Measurements from ENCODE around the gene RABEP2. TPM values are rescaled to one million over a fixed set of nuclear protein-coding genes. Genes with fewer than 3 reads are reported as not detected.

RABEP2 gene
- total RNA-seq, 2 experiments from 2014 or later = 11.6 to 14.0 TPM

- Mint-ChIP-seq H3K4me1 (ENCODE audit: low read depth) (no peaks in the 10 kb centered on the region), H3K27me3 (ENCODE audit: low read depth) (no peaks in the 10 kb centered on the region), H3K36me3 (ENCODE audit: low read depth) (peaks cover 12% of the 10 kb centered on the region), H3K9me3 (no peaks in the 10 kb centered on the region), H3K27ac (no peak overlapping the region), H3K4me3 (no peak overlapping the region)
- CTCF ChIA-PET = no interaction called here
- intact Hi-C loops (cut with micrococcal nuclease) = no loop called here
- no peak for DNase-seq
These were observed 12.5 kb downstream of the RABEP2 start for GRCh38 chr16:28912558-28912957.

- Mint-ChIP-seq H3K4me1 (ENCODE audit: low read depth) (no peaks in the 10 kb centered on the region), H3K27ac (no peak overlapping the region), H3K4me3 (no peak overlapping the region), H3K27me3 (ENCODE audit: low read depth) (no peaks in the 10 kb centered on the region), H3K36me3 (ENCODE audit: low read depth) (peaks cover 7% of the 10 kb centered on the region), H3K9me3 (no peaks in the 10 kb centered on the region)
- peak; percentile 23 for DNase-seq
- intact Hi-C loops (cut with micrococcal nuclease) = no loop called here
- CTCF ChIA-PET = no interaction called here
These were observed 14.7 kb downstream of the RABEP2 start for GRCh38 chr16:28910086-28911031.

- no peak for DNase-seq
- Mint-ChIP-seq H3K27me3 (ENCODE audit: low read depth) (no peaks in the 10 kb centered on the region), H3K4me3 (no peak overlapping the region), H3K9me3 (no peaks in the 10 kb centered on the region), H3K36me3 (ENCODE audit: low read depth) (no peaks in the 10 kb centered on the region), H3K27ac (no peak overlapping the region), H3K4me1 (ENCODE audit: low read depth) (peaks cover 3% of the 10 kb centered on the region)
- CTCF ChIA-PET = interaction anchor here (0.6 kb wide), 1 partner anchor 60 kb away, joined by 3 read pairs; no protein-coding TSS in a partner anchor
- intact Hi-C loops (cut with micrococcal nuclease) = no loop called here
These were observed 19.2 kb downstream of the RABEP2 start for GRCh38 chr16:28905800-28906372.

GRCh38 chr16:28905229-28905754 lies 19.7 kb downstream of the RABEP2 start:
- CTCF ChIA-PET = interaction anchor here (0.6 kb wide), 1 partner anchor 61 kb away, joined by 3 read pairs; no protein-coding TSS in a partner anchor
- Mint-ChIP-seq H3K36me3 (ENCODE audit: low read depth) (no peaks in the 10 kb centered on the region), H3K4me1 (ENCODE audit: low read depth) (peaks cover 3% of the 10 kb centered on the region), H3K27ac (no peak overlapping the region), H3K4me3 (no peak overlapping the region), H3K27me3 (ENCODE audit: low read depth) (no peaks in the 10 kb centered on the region), H3K9me3 (no peaks in the 10 kb centered on the region)
- no peak for DNase-seq
- intact Hi-C loops (cut with micrococcal nuclease) = no loop called here

GRCh38 chr16:28904828-28905227 lies 20.2 kb downstream of the RABEP2 start:
- intact Hi-C loops (cut with micrococcal nuclease) = no loop called here
- CTCF ChIA-PET = no interaction called here

GRCh38 chr16:28904363-28904762 lies 20.7 kb downstream of the RABEP2 start:
- Mint-ChIP-seq H3K9me3 (no peaks in the 10 kb centered on the region), H3K27ac (no peak overlapping the region), H3K4me1 (ENCODE audit: low read depth) (peaks cover 3% of the 10 kb centered on the region), H3K36me3 (ENCODE audit: low read depth) (no peaks in the 10 kb centered on the region), H3K4me3 (no peak overlapping the region), H3K27me3 (ENCODE audit: low read depth) (no peaks in the 10 kb centered on the region)
- CTCF ChIA-PET = no interaction called here
- DNase-seq = no peak
- intact Hi-C loops (cut with micrococcal nuclease) = no loop called here

More at GRCh38 chr16:28904828-28905227, 20.2 kb downstream of the RABEP2 start:
- Mint-ChIP-seq H3K4me3 (no peak overlapping the region), H3K27me3 (ENCODE audit: low read depth) (no peaks in the 10 kb centered on the region), H3K27ac (no peak overlapping the region), H3K36me3 (ENCODE audit: low read depth) (no peaks in the 10 kb centered on the region), H3K9me3 (no peaks in the 10 kb centered on the region), H3K4me1 (ENCODE audit: low read depth) (peaks cover 3% of the 10 kb centered on the region)
- no peak for DNase-seq

GRCh38 chr16:28903344-28904042 lies 21.5 kb downstream of the RABEP2 start:
- H3K4me3 Mint-ChIP-seq = no peak overlapping the region
- no peaks in the 10 kb centered on the region for H3K36me3 Mint-ChIP-seq (ENCODE audit: low read depth)
- H3K27ac Mint-ChIP-seq = no peak overlapping the region
- no peaks in the 10 kb centered on the region for H3K9me3 Mint-ChIP-seq
- peaks cover 3% of the 10 kb centered on the region for H3K4me1 Mint-ChIP-seq (ENCODE audit: low read depth)
- no peak for DNase-seq
- intact Hi-C loops (cut with micrococcal nuclease) = no loop called here
- H3K27me3 Mint-ChIP-seq (ENCODE audit: low read depth) = no peaks in the 10 kb centered on the region
- CTCF ChIA-PET = no interaction called here

- Mint-ChIP-seq H3K9me3 (no peaks in the 10 kb centered on the region), H3K4me1 (ENCODE audit: low read depth) (peaks cover 3% of the 10 kb centered on the region), H3K36me3 (ENCODE audit: low read depth) (no peaks in the 10 kb centered on the region), H3K27ac (no peak overlapping the region), H3K27me3 (ENCODE audit: low read depth) (no peaks in the 10 kb centered on the region), H3K4me3 (no peak overlapping the region)
- intact Hi-C loops (cut with micrococcal nuclease) = no loop called here
- CTCF ChIA-PET = no interaction called here
- no peak for DNase-seq
These were observed 22.1 kb downstream of the RABEP2 start for GRCh38 chr16:28902909-28903308.

- DNase-seq = no peak
- CTCF ChIA-PET = interaction anchor here (0.8 to 1.4 kb wide), 3 partner anchors 12 to 45 kb away, joined by 3 to 6 read pairs (median 4); no protein-coding TSS in a partner anchor
- Mint-ChIP-seq H3K4me1 (ENCODE audit: low read depth) (peaks cover 3% of the 10 kb centered on the region), H3K9me3 (no peaks in the 10 kb centered on the region), H3K4me3 (no peak overlapping the region), H3K27me3 (ENCODE audit: low read depth) (no peaks in the 10 kb centered on the region), H3K27ac (no peak overlapping the region), H3K36me3 (ENCODE audit: low read depth) (no peaks in the 10 kb centered on the region)
- intact Hi-C loops (cut with micrococcal nuclease) = no loop called here
These were observed 23.2 kb downstream of the RABEP2 start for GRCh38 chr16:28901862-28902261.

GRCh38 chr16:28900601-28901000 lies 24.4 kb downstream of the RABEP2 start:
- Mint-ChIP-seq H3K27ac (no peak overlapping the region), H3K9me3 (no peaks in the 10 kb centered on the region), H3K4me3 (no peak overlapping the region), H3K36me3 (ENCODE audit: low read depth) (no peaks in the 10 kb centered on the region), H3K4me1 (ENCODE audit: low read depth) (peaks cover 3% of the 10 kb centered on the region), H3K27me3 (ENCODE audit: low read depth) (no peaks in the 10 kb centered on the region)
- intact Hi-C loops (cut with micrococcal nuclease) = no loop called here
- no peak for DNase-seq
- CTCF ChIA-PET = interaction anchor here (0.6 to 0.7 kb wide), 3 partner anchors 21 to 1711 kb away, joined by 3 read pairs; no protein-coding TSS in a partner anchor

GRCh38 chr16:28899882-28900590 lies 25.0 kb downstream of the RABEP2 start:
- Mint-ChIP-seq H3K27ac (no peak overlapping the region), H3K9me3 (no peaks in the 10 kb centered on the region)

GRCh38 chr16:28898942-28899341 lies 26.1 kb downstream of the RABEP2 start:
- Mint-ChIP-seq H3K4me3 (no peak overlapping the region), H3K36me3 (ENCODE audit: low read depth) (no peaks in the 10 kb centered on the region), H3K4me1 (ENCODE audit: low read depth) (peaks cover 3% of the 10 kb centered on the region), H3K27me3 (ENCODE audit: low read depth) (no peaks in the 10 kb centered on the region), H3K27ac (no peak overlapping the region), H3K9me3 (no peaks in the 10 kb centered on the region)
- CTCF ChIA-PET = no interaction called here
- DNase-seq = no peak
- intact Hi-C loops (cut with micrococcal nuclease) = no loop called here

More at GRCh38 chr16:28899882-28900590, 25.0 kb downstream of the RABEP2 start:
- intact Hi-C loops (cut with micrococcal nuclease) = no loop called here
- Mint-ChIP-seq H3K36me3 (ENCODE audit: low read depth) (no peaks in the 10 kb centered on the region), H3K4me3 (no peak overlapping the region), H3K27me3 (ENCODE audit: low read depth) (no peaks in the 10 kb centered on the region), H3K4me1 (ENCODE audit: low read depth) (peaks cover 3% of the 10 kb centered on the region)
- no peak for DNase-seq
- CTCF ChIA-PET = interaction anchor here (0.6 to 0.7 kb wide), 3 partner anchors 22 to 1712 kb away, joined by 3 read pairs; no protein-coding TSS in a partner anchor

Data from activated naive CD4-positive, alpha-beta T cell treated with anti-CD3 and anti-CD28 coated beads for 36 hours (primary cell).